ENCODE data around the gene LSM14A. TPM values are rescaled to one million over a fixed set of nuclear protein-coding genes. Genes with fewer than 3 reads are reported as not detected.

Gene LSM14A
- total RNA-seq, result 135 and 150 TPM in 2 replicates

GRCh38 chr19:34171877-34172660 lies at the start of gene LSM14A:
TSS of gene LSM14A (plus strand) at chr19:34172504. CDS start at chr19:34172643, 139 bp downstream.

GRCh38 chr19:34254046-34254697 lies 81.9 kb downstream of the LSM14A start, which contains the start of gene GARRE1:
TSS of gene GARRE1 (plus strand) at chr19:34254554. CDS start at chr19:34300474, 45,920 bp downstream.

Other genes with a start within 250 kb of the LSM14A start
- gene GARRE1, start 82.0 kb downstream of the LSM14A start, total RNA-seq, result 27.5 and 29.5 TPM in 2 replicates
- 123 and 256 TPM in 2 replicates for gene GPI, start 192.7 kb downstream of the LSM14A start, total RNA-seq
- 14.7 and 16.8 TPM in 2 replicates for gene PDCD2L, start 231.9 kb downstream of the LSM14A start, total RNA-seq